ENCODE results near the gene PTP4A1.

GRCh38 chr6:63549076-63549475 lies 23.2 kb upstream of the PTP4A1 start:
- TF ChIP-seq CTCF (IDR thresholded peaks at IDR 0.05; ENCODE audit: insufficient read depth, low read length) = no peak
- TF ChIP-seq, protein P1, sequence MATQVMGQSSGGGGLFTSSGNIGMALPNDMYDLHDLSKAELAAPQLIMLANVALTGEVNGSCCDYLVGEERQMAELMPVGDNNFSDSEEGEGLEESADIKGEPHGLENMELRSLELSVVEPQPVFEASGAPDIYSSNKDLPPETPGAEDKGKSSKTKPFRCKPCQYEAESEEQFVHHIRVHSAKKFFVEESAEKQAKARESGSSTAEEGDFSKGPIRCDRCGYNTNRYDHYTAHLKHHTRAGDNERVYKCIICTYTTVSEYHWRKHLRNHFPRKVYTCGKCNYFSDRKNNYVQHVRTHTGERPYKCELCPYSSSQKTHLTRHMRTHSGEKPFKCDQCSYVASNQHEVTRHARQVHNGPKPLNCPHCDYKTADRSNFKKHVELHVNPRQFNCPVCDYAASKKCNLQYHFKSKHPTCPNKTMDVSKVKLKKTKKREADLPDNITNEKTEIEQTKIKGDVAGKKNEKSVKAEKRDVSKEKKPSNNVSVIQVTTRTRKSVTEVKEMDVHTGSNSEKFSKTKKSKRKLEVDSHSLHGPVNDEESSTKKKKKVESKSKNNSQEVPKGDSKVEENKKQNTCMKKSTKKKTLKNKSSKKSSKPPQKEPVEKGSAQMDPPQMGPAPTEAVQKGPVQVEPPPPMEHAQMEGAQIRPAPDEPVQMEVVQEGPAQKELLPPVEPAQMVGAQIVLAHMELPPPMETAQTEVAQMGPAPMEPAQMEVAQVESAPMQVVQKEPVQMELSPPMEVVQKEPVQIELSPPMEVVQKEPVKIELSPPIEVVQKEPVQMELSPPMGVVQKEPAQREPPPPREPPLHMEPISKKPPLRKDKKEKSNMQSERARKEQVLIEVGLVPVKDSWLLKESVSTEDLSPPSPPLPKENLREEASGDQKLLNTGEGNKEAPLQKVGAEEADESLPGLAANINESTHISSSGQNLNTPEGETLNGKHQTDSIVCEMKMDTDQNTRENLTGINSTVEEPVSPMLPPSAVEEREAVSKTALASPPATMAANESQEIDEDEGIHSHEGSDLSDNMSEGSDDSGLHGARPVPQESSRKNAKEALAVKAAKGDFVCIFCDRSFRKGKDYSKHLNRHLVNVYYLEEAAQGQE (IDR thresholded peaks at IDR 0.05; ENCODE audit: insufficient replicate concordance, low read depth) = no peak
- TF ChIP-seq POLR2AphosphoS5 (IDR thresholded peaks at IDR 0.05; ENCODE audit: low read depth) = no peak
- TF ChIP-seq GABPA (IDR thresholded peaks at IDR 0.05; ENCODE audit: low read depth) = no peak
